ENCODE results near the gene OR2A1.
"Not testable (repeated sequence)": the region's sequence is repeated elsewhere in the genome, so short reads cannot be mapped to it uniquely, and the experiment has no call there.

Gene OR2A1

DNA sequence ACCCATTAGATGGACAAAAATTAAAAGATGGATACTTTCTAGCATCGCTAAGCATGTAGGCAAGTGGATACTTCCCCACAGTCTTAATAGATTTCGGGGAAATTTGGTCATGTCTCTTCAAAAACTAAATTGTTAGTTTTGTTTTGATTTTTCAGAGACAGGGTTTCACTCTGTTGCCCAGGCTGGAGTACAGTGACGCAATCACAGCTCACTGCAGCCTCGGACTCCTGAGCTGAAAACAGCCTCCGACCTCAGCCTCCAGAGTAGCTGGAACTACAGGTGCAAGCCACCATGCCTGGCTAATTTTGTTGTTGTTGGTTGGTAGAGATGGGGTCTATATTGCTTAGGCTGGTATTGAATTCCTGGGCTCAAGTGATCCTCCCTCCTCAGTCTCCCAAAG is 13.6 kb downstream of the OR2A1 start:
- not testable (repeated sequence) for DNase-seq (ENCODE audit: low spot score)

DNA sequence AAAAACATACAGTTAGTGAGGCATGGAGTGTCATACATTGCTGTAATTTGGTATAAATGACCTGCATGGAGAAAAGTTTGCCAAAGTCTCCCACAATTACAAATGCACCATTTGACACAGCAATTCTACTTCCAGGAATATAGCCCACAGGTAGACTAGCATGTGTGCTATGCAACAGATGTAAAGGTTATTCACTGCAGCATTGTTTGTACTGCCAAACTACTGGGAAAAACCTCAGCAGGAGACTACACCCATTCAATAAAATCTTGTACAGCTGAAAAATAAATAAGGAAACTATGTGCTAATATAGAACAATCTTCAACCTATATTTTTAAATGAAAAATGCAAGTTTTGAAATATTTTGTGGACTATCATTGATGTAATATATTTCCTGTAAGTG is 17.8 kb downstream of the OR2A1 start:
- not testable (repeated sequence) for DNase-seq (ENCODE audit: low spot score)

DNA sequence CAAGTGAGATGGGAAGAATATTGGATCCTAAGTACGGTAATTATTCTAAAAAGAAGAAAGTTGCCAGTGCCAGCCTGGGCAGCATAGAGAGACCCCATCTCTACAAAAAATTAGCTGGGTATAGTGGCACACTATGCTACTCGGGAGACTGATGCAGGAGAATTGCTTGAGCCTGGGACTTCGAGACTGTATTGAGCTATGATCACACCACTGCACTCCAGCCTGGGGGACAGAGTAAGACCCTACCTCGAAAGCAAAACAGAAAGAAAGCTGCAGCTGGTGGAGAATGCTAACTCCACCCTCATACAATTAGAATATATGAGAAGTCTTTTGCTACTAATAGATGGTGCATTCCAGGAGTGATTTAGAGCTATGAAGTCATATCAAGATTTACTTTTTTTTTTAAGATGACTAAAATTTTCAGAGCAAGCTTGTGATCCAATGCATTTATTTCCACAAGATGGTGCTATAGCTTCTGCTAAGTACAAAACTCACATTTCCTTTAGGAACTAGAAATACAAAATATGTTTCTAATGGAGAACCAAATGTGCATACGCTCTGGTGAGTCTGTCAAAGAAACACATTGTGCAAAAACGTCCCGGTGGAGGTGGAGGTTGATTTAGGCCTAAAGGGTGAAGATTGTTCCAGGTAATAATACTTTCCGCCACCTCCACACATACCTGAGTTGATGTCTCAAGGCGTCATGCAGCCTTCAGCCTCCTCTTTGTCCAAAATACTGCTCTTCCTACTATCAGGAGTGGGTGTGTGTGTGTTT is 19.2 kb downstream of the OR2A1 start:
- not testable (repeated sequence) for DNase-seq (ENCODE audit: low spot score)

DNA sequence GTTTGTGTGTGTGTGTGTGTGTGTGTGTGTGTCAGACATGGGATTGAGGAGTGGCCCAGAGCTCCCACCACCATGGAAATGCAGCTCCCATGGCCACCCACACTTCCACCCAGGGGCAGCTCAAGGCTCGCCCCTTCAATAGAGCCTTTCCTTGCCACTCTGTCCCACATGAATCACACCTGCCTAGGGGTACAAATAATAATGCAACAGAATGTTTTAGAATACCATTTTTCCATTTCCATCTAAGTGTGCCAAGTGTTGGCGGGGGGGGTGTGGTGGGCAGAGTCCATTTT is 19.7 kb downstream of the OR2A1 start:
- DNase-seq (ENCODE audit: low spot score) = not testable (repeated sequence)

DNA sequence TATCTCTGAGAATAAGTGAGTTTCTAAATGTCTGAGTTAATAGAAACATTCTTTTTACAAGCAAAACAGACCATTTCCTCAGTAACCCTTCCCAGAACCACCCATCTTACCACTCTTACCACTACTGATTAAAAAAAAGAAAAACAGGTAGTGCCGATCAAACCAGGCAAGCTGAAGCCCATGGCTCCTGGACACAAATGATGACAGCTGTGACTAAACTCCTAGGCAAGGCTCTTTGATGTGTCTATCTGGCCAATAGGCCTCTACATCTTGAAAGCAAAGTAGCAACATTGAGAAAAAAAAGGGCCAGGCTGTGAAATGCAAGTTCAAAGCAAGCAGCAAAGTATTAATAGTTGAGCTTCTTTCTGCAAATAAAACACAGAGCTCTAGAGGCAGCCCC is 36.4 kb downstream of the OR2A1 start:
- not testable (repeated sequence) for DNase-seq (ENCODE audit: low spot score)

DNA sequence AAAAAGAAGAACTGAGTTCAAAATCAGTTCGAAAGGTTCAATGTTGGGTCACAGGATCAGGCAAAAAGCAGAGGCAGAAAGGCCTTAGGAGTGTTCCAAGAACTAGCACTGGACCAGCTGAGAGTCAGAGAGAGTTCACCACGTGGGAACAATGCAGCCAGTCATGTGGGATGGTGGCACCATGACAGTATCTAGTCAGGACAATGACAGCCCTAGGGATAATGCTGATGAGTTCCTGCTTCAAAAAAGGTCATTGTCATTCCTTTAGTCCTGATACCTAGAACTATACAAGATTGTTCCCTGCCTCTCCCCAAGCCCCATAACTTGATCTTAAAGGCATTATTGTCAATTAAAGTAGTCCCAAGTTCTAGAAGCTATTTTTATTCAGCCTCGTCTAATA is 39.4 kb downstream of the OR2A1 start:
- peak; percentile 1 for DNase-seq (ENCODE audit: low spot score)

DNA sequence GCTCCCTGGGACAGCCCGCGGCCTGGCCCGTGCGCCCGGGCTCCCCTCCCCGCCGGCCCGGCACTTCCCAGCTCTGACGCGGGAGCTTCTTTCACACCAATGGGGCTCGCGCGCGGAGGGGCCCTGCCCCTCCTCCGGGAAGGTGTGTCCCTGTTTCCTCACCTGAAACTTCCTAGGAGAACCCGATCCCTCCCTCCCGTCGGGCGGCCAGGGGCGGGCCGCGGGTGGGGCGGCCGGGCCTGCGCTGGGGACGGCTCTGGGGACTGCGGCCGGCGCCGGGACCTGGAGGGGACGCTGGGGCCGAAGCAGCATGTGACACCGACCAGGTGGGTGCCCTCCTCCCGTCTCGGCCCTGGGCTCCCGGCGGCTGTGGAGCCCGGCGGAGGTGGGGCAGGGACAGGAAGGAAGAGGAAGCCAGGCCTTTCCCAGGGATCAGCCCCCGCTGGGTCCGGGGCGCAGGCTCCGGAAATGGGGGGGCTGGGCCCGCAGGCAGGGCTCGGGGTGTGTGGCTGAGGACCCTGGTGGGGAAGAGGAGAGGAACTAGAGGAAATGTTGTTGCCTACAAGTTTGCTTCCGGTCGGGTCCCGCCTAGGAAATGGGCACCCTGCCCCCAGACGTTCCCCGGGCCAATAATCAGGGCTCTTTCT is 43.1 kb downstream of the OR2A1 start, which contains the start of gene ARHGEF5:
Gene ARHGEF5 (plus strand): TSS at position 227 of the 647 bp plus-strand sequence. CDS start 7,268 bp downstream, outside the sequence.
- not testable (repeated sequence) for DNase-seq (ENCODE audit: low spot score)

DNA sequence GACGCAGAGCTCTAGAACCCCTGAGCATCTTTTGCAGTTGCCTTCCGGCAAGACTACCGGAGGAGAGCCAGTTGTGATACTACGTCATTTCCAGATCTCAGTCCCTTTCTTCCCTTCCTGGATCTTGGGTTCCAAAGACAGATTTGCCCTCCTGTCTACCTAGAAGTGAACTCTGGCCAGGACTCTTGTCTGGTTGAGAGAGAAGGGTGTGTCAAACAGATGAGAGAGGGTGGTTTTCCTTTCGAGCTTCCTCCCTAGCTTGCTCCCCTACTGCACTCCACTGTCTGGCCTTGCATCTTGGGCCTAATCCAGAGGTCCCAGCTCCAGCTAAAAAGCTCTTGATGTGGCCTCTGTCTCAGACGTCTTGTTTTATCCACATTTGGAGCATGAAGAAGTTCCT is 44.0 kb downstream of the OR2A1 start:
- not testable (repeated sequence) for DNase-seq (ENCODE audit: low spot score)

DNA sequence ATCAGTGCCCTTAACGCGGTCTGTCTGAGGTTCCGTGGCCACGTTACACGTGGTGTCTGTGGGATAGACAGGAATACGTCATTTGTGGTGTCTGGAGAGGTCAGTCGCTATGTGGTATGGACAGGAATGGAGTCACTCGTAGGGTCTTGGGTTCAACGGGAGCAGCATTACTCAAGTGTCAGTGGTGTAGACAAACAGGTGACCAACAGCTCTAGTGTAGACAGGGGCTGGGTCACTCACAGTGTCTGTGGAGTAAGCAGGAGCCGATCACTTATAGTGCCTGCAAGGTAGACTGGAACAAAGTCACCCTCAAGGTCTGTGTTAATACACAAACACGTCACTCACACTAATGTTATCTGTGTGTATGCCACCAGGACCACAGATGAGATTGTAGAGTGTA is 44.6 kb downstream of the OR2A1 start:
- not testable (repeated sequence) for DNase-seq (ENCODE audit: low spot score)

DNA sequence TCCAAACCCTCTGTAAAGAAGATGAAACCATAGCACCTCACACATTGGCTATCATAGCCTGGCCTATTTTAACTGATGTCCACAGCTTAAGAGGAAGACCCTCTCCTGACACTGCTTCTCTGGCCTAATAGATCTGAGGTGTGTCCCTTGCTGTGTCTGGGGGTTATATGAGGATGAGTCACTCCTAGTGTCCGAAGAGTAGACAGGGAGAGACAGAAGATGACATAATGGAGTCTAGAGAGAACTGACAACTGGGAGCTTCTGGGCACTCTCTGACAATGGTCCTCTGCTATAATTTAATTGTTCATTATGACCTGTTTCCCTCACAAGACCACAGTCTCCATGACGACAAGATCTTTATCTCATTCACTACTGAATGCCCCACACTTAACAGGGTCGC is 49.8 kb downstream of the OR2A1 start:
- not testable (repeated sequence) for DNase-seq (ENCODE audit: low spot score)

DNA sequence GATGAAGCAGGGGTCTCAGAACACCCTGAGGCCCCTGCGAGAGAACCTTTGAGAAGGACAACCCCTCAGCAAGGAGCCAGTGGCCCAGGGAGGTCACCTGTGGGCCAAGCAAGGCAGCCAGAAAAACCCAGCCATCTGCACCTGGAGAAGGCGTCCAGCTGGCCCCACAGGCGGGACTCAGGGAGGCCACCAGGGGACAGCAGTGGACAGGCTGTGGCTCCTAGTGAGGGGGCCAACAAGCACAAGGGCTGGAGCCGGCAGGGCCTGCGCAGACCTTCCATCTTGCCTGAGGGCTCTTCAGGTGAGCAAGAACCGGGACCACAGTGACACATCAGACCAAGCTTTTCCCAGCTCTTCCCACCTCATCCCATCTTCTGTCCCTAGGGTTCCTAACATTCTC is 53.3 kb downstream of the OR2A1 start:
- DNase-seq (ENCODE audit: low spot score) = not testable (repeated sequence)

DNA sequence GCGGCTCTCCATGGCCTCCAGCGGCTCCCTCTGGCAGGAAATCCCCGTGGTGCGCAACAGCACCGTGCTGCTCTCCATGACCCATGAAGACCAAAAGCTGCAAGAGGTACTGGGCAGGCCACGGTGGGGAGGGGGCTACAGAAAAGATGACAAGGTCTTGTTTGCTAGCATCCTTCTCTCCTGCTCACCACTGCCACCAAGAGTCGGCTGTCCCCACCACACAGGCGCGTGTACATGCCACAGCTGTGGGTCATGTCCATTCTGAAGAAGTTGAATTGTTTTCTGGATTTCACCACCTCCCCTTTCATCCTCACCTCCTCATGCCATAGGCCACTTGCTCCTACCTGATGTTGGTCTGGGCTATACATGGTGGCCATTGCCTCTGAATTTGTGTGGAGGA is 55.0 kb downstream of the OR2A1 start:
- not testable (repeated sequence) for DNase-seq (ENCODE audit: low spot score)

DNA sequence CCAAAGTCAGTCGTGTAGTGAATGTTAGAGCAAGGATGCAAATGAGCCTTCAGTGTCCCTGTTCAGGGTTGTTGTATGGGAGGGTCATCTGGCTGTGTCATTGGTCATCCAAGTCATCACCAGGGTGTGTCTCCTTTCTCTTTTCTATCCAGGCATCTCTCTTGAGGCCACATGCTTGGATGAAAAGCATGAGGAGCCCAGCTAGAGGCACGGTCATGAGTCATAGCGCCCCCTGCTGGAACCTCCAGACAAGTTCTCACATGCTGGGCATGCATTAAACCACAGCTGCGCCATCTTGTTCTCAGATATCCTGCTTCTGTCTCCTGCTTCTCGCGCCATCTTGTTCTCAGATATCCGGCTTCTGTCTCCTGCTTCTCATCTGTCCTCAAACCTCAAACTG is 57.0 kb downstream of the OR2A1 start:
- DNase-seq (ENCODE audit: low spot score) = not testable (repeated sequence)
